Retinal pigment epithelial cell (primary cell): ENCODE data around the gene SPATA31E1.
"Not testable (repeated sequence)": the region's sequence is repeated elsewhere in the genome, so short reads cannot be mapped to it uniquely, and the experiment has no call there.

Experiments
- DNase-seq: peaks from one replicate; pipeline ENCODE4 v3.0.0-alpha.2; 2010; ENCODE audit warnings: low read depth
- H3K4me3 ChIP-seq: 2 replicates; pipeline ENCODE4 v1.5.1; 2011; ENCODE audit warnings: mild to moderate bottlenecking, low read length, control low read depth, moderate library complexity
- CTCF ChIP-seq: conservative IDR thresholded peaks from 2 replicates; pipeline ENCODE4 v1.5.1; 2011; ENCODE audit warnings: low read depth, low read length, control low read depth, inconsistent platforms

SPATA31E1 gene

GRCh38 chr9:87882627-87883026, at the start of gene SPATA31E1:
SPATA31E1 (plus strand) TSS chr9:87882877; CDS start chr9:87882892, 15 bp downstream.
- no peak within 1 kb of the TSS for H3K4me3 ChIP-seq
- no peak for DNase-seq
- no peak for TF ChIP-seq CTCF

GRCh38 chr9:87834357-87834756, 48.3 kb upstream of the SPATA31E1 start:
- DNase-seq, result no peak
- peak; percentile 36 for TF ChIP-seq CTCF
- H3K4me3 ChIP-seq, result no peak overlapping the region

DNA sequence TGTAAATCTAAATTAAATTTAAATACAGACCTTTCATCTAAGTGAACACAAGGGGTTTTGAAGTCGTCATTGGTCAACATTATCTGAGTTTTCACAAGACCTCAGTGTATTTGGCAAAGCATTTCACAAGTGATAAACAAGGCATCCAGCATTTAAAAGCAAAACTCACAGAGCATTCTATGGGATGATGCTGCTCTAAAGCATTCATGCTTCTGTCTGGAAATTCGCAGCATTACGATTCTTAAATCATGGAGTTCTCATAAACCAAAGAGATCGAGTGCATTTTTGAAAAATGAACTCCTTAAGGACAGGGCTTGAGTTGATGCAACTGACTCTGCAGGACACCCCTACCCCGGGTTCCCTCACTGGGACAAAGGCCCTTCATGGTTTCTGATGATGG, 46.1 kb upstream of the SPATA31E1 start:
- no peak overlapping the region for H3K4me3 ChIP-seq

DNA sequence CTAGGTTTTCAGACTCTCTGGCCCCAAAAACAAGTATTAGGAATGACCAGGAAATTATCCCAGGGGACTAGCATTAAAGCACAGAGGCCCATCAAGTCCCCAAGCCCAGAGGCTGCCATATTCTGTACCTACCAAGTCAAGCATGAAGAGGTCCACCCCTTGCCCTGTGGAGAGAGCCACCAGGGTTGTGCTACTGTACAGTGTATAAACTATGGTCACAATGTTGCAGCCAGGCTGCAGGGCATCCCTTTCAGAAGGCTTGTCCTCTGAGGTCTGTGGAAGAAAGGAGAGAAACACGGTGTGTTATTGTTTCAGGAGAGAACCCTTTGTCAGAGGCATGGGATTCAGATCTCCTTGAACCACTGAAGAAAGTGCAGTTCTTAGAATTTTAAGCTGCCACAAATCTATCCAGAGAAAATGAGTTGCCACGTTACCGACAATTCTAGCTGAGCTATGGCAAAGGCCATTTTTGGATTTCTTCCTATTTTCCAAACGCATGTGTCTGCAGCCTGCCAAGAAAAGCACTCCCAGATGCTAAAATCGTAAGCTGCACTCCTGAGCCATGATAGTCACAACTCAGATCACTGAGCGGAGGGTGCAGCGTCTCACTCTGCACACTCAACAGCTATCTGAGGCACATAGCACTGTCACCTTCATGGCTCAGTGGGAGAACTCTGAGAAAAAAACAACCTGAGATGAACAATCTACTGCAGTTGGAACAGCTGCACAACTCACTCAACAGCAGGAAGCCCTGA, 45.5 kb upstream of the SPATA31E1 start:
- no peak overlapping the region for H3K4me3 ChIP-seq
- TF ChIP-seq CTCF, result no peak
- no peak for DNase-seq

More for the DNA sequence above, 46.1 kb upstream of the SPATA31E1 start:
- no peak for DNase-seq
- no peak for TF ChIP-seq CTCF

DNA sequence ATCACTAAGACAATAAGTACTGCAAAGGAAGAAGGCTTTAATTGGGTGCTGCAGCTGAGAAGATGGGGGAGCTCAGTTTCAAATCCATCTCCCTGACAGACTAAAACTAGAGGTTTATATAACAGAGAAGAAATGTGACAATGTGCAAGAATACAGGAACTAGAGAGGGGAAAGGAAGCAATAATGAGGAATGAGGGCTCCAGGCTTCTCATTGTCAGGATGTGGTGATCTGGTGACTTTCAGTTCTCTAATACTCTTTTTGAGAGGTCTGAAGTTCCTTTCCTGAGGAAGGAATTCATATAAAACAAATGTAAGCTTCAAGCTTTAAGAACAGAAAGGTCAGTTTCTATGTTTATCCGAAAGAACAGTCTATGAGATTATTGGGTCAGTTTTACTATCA, 42.5 kb upstream of the SPATA31E1 start:
- H3K4me3 ChIP-seq, result no peak overlapping the region
- no peak for TF ChIP-seq CTCF
- no peak for DNase-seq

DNA sequence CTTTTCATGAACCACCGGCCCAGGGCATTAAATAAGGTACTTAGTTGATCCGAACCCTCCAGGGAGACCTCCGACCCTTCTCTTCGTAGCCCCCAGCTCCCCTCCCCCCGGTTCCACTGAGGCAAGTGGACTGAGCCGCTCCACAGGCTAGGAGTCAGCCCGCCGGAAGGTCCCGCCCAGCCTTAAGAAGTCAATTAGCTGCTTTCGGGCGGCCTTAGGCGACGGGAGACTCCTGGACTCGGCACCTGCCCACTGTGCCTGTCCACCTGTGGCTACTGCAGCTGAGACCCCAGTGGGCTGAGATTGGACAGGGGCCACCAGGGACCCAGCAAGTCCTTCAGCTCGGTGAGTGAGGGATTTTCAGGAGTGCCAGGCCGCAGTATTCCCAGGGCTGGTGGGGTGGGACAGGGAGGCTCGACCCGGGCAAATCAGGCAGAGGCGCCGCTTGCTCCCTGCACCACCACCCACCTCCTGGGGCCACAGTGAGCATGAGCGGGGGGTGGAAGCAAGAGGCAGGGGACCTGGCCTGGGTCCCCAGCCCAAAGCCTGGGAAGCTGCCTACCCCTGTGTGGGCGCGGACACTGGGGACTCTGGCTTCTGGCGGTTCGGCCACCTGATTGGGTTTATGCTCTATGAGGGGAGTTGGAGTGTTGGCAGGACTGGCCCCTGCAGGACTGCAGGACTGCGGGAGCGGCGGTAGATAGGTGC, 39.6 kb upstream of the SPATA31E1 start:
- TF ChIP-seq CTCF, result no peak

DNA sequence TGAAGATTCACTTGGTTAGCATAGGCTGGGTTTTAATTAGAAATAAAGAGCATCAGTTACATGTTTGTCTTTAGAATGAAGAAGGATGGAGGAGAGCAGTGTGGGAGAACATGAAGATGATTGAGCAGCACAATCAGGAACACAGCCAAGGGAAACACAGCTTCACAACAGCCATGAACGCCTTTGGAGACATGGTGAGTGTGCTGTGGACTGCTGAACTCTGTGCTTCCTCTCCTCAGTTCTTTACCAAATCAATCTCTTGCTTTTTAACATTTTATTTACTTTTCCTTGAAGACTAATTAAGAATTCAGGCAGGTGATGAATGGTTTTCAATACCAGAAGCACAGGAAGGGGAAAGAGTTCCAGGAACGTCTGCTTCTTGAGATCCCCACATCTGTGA, 38.2 kb upstream of the SPATA31E1 start:
- H3K4me3 ChIP-seq, result no peak overlapping the region
- TF ChIP-seq CTCF, result no peak
- no peak for DNase-seq

More for the DNA sequence above, 39.6 kb upstream of the SPATA31E1 start:
- DNase-seq, result no peak
- no peak overlapping the region for H3K4me3 ChIP-seq

GRCh38 chr9:87847817-87848216, 34.9 kb upstream of the SPATA31E1 start:
- not testable (repeated sequence) for H3K4me3 ChIP-seq
- peak; percentile 18 for DNase-seq
